Measurements from ENCODE around the gene COX7B2.

The COX7B2 gene

DNA sequence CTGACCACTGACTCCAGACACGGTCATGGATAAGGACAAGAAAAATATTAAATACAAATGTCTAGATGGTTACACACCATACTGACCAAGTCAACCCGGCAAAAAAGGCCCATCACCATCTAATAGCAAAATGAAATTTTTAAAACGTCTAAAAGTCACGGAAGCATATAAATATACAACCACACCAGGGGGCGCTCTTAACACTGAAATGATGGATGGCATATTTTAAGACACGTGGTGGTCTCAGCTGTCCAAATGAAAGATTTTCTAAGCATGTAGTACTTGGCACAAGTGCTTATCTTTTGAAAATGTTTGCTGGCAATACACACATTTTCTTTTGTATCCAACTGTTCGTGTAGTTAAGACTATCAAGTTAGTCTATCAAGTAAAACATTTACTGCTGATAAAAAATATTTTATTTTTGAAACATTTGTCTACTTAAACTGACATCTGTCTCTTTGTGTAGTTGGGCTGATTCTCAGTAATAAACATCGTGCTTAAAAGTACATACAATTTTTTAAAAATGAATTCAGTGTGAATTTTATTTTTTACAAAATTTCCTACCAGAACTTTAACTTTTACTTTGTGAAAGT, 64.6 kb downstream of the COX7B2 start:
- H3K36me3 Mint-ChIP-seq: no peaks in the 10 kb centered on the region

DNA sequence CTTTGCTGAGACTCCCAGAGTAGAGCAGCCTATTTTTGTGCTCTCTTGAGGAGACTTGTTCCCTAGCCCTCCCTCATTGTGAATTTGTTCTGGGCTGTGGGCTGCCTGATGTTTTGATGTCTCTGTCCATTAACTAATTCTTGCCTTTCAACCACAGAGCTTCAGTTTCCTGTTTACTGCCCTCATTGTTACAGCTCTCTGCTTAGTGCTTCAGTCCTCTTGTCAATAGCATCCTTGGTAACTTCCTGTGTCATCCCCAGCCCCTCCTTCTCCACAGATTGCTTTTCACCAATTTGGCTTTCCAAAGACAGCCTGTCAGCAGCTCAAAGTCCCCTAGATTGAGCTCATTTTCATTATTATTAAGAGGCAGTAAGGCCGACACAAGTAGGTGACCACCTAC, 69.9 kb downstream of the COX7B2 start:
- Mint-ChIP-seq H3K4me3 (no peak overlapping the region), H3K4me1 (ENCODE audit: low read depth) (no peaks in the 10 kb centered on the region), H3K36me3 (no peaks in the 10 kb centered on the region), H3K27me3 (no peaks in the 10 kb centered on the region), H3K9me3 (ENCODE audit: low read depth) (no peaks in the 10 kb centered on the region), H3K27ac (no peak overlapping the region)

More for the DNA sequence above, 64.6 kb downstream of the COX7B2 start:
- Mint-ChIP-seq H3K27me3 (no peaks in the 10 kb centered on the region), H3K4me3 (no peak overlapping the region), H3K9me3 (ENCODE audit: low read depth) (no peaks in the 10 kb centered on the region), H3K4me1 (ENCODE audit: low read depth) (no peaks in the 10 kb centered on the region), H3K27ac (no peak overlapping the region)

DNA sequence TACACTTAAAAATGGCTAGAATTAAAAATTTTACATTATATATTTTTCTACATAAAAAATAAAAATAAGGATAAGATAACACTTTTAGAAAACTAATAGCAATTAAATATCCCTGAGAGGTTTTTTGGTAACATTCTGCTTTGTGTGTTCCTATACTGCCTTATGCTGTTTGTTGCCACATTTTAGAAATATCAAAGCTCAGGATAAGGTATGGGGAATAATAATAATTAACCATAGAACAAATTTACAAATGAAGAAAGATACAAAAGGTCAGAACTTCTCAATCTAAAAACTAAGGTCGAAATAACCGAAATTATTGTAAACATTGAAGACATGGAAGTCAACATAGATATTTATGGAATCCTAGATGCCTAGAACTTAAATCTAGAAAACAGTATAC, 71.4 kb downstream of the COX7B2 start:
- no peak overlapping the region for H3K4me3 Mint-ChIP-seq
- H3K27ac Mint-ChIP-seq: no peak overlapping the region

DNA sequence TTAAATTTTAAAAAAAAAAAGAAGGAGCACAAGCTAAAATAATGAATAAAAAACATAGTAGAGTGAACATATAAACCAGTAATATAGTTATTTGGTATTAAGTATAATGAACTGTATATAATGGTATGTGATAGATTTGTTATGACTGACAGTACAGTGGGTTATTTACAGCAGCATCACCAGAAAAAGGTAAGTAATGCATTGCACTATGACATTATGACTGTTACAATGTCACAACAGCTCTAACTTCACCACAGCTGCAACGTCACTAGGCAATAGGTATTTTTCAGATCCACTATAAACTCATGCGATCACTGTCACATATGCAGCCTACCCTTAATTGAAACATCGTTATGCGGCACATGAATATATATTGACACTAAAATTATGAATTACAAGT, 72.5 kb downstream of the COX7B2 start:
- H3K27me3 Mint-ChIP-seq: no peaks in the 10 kb centered on the region
- no peaks in the 10 kb centered on the region for H3K4me1 Mint-ChIP-seq (ENCODE audit: low read depth)
- H3K9me3 Mint-ChIP-seq (ENCODE audit: low read depth): no peaks in the 10 kb centered on the region
- no peak overlapping the region for H3K27ac Mint-ChIP-seq
- no peaks in the 10 kb centered on the region for H3K36me3 Mint-ChIP-seq
- H3K4me3 Mint-ChIP-seq: no peak overlapping the region

More for the DNA sequence above, 71.4 kb downstream of the COX7B2 start:
- H3K4me1 Mint-ChIP-seq (ENCODE audit: low read depth): no peaks in the 10 kb centered on the region
- no peaks in the 10 kb centered on the region for H3K27me3 Mint-ChIP-seq
- H3K9me3 Mint-ChIP-seq (ENCODE audit: low read depth): no peaks in the 10 kb centered on the region
- no peaks in the 10 kb centered on the region for H3K36me3 Mint-ChIP-seq

DNA sequence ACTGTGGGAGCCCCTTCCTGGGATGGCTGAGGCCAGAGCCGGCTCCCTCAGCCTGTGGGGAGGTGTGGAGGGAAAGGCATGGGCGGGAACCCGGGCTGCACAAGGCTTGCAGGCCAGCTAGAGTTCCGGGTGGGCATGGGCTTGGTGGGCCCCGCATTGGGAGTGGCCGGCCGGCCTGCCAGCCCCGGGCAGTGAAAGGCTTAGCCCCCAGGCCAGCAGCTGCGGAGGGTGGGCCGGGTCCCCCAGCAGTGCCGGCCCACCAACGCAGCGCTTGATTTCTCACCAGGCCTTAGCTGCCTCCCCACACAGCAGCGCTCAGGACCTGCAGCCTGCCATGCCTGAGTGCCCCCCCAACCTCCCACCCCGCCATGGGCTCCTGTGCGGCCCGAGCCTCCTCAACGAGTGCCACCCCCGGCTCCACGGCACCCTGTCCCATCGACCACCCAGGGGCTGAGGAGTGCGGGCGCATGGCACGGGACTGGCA, 78.0 kb downstream of the COX7B2 start:
- no peaks in the 10 kb centered on the region for H3K4me1 Mint-ChIP-seq (ENCODE audit: low read depth)
- no peaks in the 10 kb centered on the region for H3K27me3 Mint-ChIP-seq
- H3K36me3 Mint-ChIP-seq: no peaks in the 10 kb centered on the region
- peaks cover 5% of the 10 kb centered on the region for H3K9me3 Mint-ChIP-seq (ENCODE audit: low read depth)
- H3K27ac Mint-ChIP-seq: no peak overlapping the region
- H3K4me3 Mint-ChIP-seq: no peak overlapping the region

DNA sequence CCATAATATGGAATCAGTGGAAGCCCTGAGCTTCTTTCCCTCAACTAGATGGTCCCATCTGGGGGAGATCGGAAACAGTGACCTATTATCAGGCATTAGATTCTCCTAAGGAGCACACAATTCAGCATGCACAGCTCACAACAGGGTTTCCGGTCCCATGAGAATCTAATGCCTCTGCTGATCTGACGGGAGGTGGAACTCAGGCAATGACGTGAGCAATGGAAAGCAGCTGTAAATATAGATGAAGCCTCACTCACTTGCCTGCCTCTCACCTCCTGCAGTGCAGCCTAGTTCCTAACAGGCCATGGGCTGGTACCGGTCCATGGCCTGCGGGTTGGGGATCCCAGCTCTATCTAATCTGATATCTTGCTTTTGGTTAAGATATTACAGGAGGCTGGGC, 88.9 kb downstream of the COX7B2 start:
- no peaks in the 10 kb centered on the region for H3K4me1 Mint-ChIP-seq (ENCODE audit: low read depth)
- H3K27ac Mint-ChIP-seq: no peak overlapping the region
- peaks cover 5% of the 10 kb centered on the region for H3K9me3 Mint-ChIP-seq (ENCODE audit: low read depth)
- H3K36me3 Mint-ChIP-seq: no peaks in the 10 kb centered on the region
- no peak overlapping the region for H3K4me3 Mint-ChIP-seq
- H3K27me3 Mint-ChIP-seq: peaks cover 3% of the 10 kb centered on the region

DNA sequence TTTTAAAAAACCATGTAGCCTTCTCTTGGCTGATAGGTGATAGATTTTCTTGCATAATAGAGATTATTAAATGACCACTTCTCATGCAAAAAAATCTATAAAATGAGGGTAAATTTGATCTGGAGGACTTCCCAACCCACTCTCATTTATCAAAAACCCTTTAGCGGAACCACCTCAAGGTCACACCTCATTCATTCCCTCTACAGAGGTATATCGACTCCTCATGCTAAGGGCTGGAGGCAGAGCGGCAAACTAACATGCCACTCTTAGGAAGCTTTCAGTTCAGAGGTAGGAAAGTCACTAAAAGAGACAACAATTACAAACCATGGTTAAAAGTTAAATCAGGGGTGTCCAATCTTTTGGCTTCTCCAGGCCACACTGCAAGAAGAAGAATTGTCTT, 90.0 kb downstream of the COX7B2 start:
- no peaks in the 10 kb centered on the region for H3K4me1 Mint-ChIP-seq (ENCODE audit: low read depth)
- H3K9me3 Mint-ChIP-seq (ENCODE audit: low read depth): no peaks in the 10 kb centered on the region
- no peak overlapping the region for H3K4me3 Mint-ChIP-seq
- H3K27me3 Mint-ChIP-seq: peaks cover 3% of the 10 kb centered on the region
- H3K27ac Mint-ChIP-seq: no peak overlapping the region
- H3K36me3 Mint-ChIP-seq: no peaks in the 10 kb centered on the region

DNA sequence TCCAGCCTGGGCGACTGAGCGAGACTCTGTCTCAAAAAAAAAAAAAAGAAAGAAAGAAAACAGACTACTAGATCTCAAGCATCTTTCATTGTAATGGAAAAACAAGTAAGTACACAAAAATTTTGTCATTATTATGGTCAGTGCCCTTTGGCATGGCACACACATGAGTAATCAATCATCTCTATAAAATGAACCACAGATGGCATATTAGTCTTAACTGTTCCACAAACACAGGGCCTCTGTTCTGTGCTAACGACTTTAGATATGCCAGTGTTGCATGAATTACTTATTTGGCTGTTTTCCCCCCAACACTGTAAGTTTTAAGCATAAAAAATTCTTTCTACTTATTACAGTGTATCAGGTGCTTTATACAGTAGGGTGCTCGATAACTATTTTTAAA, 90.4 kb downstream of the COX7B2 start:
- H3K4me1 Mint-ChIP-seq (ENCODE audit: low read depth): no peaks in the 10 kb centered on the region
- no peak overlapping the region for H3K27ac Mint-ChIP-seq
- peaks cover 3% of the 10 kb centered on the region for H3K27me3 Mint-ChIP-seq
- H3K9me3 Mint-ChIP-seq (ENCODE audit: low read depth): no peaks in the 10 kb centered on the region
- no peaks in the 10 kb centered on the region for H3K36me3 Mint-ChIP-seq
- no peak overlapping the region for H3K4me3 Mint-ChIP-seq

DNA sequence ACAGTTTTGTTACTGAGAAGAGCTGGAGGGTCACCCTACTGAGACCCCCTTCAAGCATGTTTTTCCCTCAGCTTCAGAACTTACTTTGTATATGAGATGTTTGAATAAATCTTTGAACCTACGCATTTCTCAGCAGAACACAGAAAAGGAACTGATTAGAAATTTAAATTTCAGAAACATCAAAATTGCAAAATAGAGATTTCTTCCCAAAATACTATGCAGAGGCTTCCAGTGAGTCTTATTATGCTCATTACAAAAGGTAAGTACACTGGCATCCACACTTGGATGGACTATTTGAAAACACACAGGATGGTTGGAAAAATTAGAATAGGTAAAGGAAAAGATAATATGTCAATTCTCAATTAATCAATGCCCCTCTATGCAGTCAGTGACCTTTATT, 91.2 kb downstream of the COX7B2 start:
- Mint-ChIP-seq H3K36me3 (no peaks in the 10 kb centered on the region), H3K4me1 (ENCODE audit: low read depth) (no peaks in the 10 kb centered on the region), H3K27me3 (peaks cover 3% of the 10 kb centered on the region), H3K9me3 (ENCODE audit: low read depth) (no peaks in the 10 kb centered on the region), H3K4me3 (no peak overlapping the region), H3K27ac (no peak overlapping the region)

DNA sequence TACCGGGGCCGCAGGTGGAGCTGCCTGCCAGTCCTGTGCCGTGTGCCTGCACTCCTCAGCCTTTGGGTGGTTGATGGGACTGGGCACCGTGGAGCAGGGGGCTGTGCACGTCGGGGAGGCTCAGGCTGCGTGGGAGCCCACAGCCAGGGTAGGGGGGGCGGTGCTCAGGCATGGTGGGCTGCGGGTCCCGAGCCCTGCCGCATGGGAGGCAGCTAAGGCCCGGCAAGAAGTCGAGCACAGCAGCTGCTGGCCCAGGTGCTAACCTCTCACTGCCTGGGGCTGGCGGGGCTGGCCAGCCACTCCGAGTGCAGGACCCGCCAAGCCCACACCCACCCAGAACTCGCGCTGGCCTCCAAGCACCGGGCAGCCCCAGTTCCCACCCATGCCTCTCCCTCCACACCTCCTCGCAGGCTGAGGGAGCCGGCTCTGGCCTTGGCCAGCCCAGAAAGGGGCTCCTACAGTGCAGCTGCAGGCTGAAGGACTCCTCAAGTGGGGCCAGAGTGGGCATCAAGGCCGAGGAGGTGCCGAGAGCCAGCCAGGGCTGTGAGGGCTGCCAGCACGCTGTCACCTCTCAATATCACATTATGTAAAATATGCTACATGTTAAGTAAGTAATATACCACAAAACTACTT, 104.1 kb downstream of the COX7B2 start:
- no peak overlapping the region for H3K4me3 Mint-ChIP-seq
- no peak overlapping the region for H3K27ac Mint-ChIP-seq
- no peaks in the 10 kb centered on the region for H3K4me1 Mint-ChIP-seq (ENCODE audit: low read depth)
- no peaks in the 10 kb centered on the region for H3K36me3 Mint-ChIP-seq
- H3K27me3 Mint-ChIP-seq: no peaks in the 10 kb centered on the region
- peaks cover 4% of the 10 kb centered on the region for H3K9me3 Mint-ChIP-seq (ENCODE audit: low read depth)

DNA sequence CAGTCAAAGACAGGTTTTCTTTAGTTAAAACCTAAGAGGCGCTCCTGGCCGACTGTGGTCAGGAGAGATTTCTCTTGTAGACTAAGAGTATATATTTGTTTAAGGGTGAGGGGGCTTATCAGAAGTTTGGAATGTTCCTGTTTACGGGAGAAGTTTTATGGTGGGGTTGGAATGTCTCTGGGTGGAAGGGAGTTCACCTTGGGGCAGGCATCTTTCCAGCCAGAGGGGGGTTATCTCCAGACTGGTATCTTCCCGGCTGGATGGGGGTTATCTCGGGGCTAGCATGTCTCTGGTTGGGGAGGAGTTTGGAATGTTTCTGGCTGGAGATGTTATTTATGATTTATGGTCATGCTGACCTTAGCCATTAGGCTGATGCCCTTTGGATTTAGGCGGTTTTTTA, 116.0 kb downstream of the COX7B2 start:
- Mint-ChIP-seq H3K27ac (no peak overlapping the region), H3K27me3 (no peaks in the 10 kb centered on the region), H3K4me3 (no peak overlapping the region), H3K9me3 (ENCODE audit: low read depth) (peaks cover 7% of the 10 kb centered on the region), H3K4me1 (ENCODE audit: low read depth) (no peaks in the 10 kb centered on the region), H3K36me3 (no peaks in the 10 kb centered on the region)

DNA sequence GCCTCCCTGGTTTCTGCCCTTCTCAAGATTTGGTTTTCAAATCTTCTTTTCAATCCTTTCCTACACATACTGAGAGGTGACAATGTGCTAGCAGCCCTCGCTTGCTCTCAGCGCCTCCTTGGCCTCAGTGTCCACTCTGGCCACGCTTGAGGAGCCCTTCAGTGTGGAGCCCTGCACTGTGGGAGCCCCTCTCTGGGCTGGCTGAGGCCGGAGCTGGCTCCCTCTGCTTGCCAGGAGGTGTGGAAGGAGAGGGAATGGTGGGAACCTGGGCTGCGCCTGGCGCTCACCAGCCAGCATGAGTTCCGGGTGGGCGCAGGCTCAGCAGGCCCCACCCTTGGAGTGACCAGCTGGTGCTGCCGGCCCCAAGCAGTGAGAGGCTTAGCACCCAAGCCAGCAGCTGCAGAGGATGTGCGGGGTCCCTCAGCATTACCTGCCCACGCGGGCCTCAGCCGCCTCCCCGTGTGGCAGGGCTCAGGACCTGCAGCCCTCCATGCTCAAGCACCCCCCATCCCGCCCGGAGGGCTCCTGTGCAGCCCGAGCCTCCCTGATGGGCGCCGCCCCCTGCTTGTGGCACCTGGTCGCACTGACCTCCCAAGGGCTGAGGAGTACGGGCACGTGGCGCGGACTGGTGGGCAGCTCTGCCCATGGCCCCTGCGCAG, 127.5 kb downstream of the COX7B2 start:
- Mint-ChIP-seq H3K4me1 (ENCODE audit: low read depth) (no peaks in the 10 kb centered on the region), H3K27me3 (no peaks in the 10 kb centered on the region), H3K36me3 (no peaks in the 10 kb centered on the region), H3K4me3 (no peak overlapping the region), H3K27ac (no peak overlapping the region), H3K9me3 (ENCODE audit: low read depth) (peaks cover 5% of the 10 kb centered on the region)

DNA sequence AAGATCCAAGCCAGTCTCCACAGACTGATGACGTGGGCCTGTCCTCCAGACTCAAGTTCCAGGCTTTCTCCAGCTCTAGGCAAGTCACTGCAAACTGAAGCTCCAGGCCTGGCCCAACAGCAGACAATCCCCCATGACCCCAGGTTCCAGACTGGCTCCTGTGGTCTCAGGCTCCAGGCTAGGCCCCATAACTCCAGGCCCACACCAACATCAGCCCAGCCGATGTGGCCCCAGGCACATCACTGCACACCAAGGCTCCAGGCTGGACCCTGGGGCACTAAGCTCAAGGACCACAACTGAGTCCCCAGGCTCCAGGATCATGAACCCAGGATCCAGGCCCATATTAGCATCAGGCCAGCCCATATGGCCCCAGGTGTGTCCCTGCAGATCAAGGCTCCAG, 143.6 kb downstream of the COX7B2 start:
- Mint-ChIP-seq H3K27ac (no peak overlapping the region), H3K36me3 (no peaks in the 10 kb centered on the region), H3K27me3 (no peaks in the 10 kb centered on the region), H3K9me3 (ENCODE audit: low read depth) (peaks cover 4% of the 10 kb centered on the region), H3K4me1 (ENCODE audit: low read depth) (no peaks in the 10 kb centered on the region), H3K4me3 (no peak overlapping the region)

DNA sequence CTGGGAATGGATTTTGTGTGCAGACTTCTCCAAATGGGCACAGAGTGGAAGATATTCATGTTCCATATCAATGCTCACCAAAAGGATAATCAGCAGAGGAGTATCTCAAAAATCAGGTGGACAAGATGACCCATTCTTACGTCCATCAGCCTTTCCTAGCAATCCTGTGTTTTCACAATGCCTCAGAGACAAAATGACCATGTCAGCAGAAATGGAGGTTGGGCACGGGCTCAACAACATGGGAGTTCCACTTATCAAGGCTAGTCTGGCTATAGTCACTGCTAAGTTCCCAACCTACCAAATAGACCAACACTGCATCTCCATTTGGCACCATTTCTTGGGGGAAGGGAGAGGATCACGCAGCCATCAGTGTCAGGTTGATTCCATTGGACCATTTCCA, 179.0 kb downstream of the COX7B2 start:
- Mint-ChIP-seq H3K9me3 (ENCODE audit: low read depth) (peaks cover 7% of the 10 kb centered on the region), H3K27me3 (peaks cover 5% of the 10 kb centered on the region), H3K36me3 (no peaks in the 10 kb centered on the region), H3K4me3 (no peak overlapping the region), H3K27ac (no peak overlapping the region), H3K4me1 (ENCODE audit: low read depth) (no peaks in the 10 kb centered on the region)

DNA sequence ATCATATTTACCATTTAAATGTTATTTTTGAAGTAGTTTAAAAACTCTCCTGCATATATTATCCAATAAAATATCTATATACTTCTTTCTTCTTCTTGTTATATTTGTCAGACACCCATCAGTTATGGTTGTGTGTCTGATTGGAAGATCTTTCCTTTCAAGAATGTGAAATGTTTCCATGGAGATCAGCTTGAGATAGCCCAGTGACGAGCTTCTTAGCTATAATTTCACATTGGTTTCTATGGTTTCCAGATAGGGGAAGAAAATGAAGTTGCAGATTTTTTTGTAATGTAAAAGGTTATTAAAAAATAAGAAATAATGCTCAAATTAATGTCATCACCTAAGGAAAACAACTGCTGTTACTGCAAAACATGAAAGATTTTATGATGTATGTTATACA, 189.0 kb downstream of the COX7B2 start:
- Mint-ChIP-seq H3K4me3 (no peak overlapping the region), H3K27me3 (peaks cover 4% of the 10 kb centered on the region), H3K9me3 (ENCODE audit: low read depth) (peaks cover 9% of the 10 kb centered on the region), H3K36me3 (peaks cover 3% of the 10 kb centered on the region), H3K27ac (no peak overlapping the region), H3K4me1 (ENCODE audit: low read depth) (no peaks in the 10 kb centered on the region)
